Measurements from ENCODE around the gene ARV1.

ARV1 gene

DNA sequence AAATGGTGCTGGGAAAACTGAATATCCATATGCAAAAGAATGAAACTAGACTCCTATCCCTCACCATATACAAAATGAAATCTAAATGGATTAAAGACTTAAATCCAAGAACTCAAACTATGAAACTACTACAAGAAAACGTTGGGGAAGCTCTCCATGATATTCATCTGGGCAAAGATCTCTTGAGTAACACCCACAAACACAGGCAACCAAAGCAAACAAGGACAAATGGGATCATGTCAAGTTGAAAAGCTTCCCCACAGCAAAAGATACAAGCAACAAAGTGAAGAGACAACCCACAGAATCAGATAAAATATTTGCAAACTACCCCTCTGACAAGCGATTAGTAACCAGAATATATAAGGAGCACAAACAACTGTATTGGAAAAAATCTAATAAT lies 14.0 kb upstream of the ARV1 start:
- Mint-ChIP-seq H3K4me1 (ENCODE audit: low read depth) (peaks cover 46% of the 10 kb centered on the region), H3K27ac (no peak overlapping the region), H3K4me3 (no peak overlapping the region), H3K9me3 (no peaks in the 10 kb centered on the region), H3K27me3 (no peaks in the 10 kb centered on the region), H3K36me3 (ENCODE audit: low read depth) (peaks cover 24% of the 10 kb centered on the region)
- DNase-seq: no peak

DNA sequence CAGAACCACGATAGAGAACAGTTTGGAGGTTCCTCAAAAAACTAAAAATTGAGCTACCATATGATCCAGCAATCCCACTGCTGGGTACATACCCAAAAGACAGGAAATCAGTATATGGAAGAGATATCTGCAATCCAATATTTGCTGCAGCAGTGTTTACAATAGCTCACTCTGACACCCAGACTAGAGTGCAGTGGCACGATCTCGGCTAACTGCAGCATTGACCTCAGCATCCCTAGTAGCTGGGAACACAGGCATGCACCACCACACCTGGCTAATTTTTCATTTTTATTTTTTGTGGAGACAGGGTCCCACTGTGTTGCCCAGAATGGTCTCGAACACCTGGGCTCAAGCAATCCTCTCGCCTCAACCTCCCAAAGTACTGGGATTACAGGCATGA lies 13.4 kb upstream of the ARV1 start:
- Mint-ChIP-seq H3K36me3 (ENCODE audit: low read depth) (peaks cover 22% of the 10 kb centered on the region), H3K27ac (no peak overlapping the region), H3K9me3 (no peaks in the 10 kb centered on the region), H3K4me3 (no peak overlapping the region), H3K4me1 (ENCODE audit: low read depth) (peaks cover 48% of the 10 kb centered on the region), H3K27me3 (no peaks in the 10 kb centered on the region)
- no peak for DNase-seq

DNA sequence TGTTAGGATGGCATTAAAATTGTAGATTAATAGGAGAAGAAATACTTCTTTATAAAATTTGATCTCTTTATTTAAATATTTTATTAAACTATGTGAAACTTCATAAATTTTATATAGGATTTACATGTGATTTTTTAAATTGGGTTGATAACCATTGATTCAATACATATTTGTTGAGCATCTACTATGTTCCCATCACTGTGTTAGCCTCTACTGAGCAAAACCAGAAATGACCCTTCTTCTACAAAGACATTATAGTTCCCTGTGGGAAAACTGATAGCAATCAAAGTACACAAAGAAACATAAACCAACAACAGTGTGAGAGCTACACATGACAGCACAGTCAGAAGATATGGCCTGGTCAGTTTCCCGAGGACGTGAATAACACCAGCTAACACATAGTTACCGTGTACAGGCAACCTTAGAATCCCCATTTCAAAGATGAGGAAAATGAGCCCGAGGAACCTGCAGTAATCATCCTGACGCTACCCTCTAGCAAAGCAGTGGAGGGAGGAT lies 12.5 kb upstream of the ARV1 start:
- no peak for DNase-seq
- no peak overlapping the region for H3K4me3 Mint-ChIP-seq
- no peaks in the 10 kb centered on the region for H3K9me3 Mint-ChIP-seq
- peaks cover 13% of the 10 kb centered on the region for H3K36me3 Mint-ChIP-seq (ENCODE audit: low read depth)
- no peak overlapping the region for H3K27ac Mint-ChIP-seq
- peaks cover 42% of the 10 kb centered on the region for H3K4me1 Mint-ChIP-seq (ENCODE audit: low read depth)
- H3K27me3 Mint-ChIP-seq: no peaks in the 10 kb centered on the region

DNA sequence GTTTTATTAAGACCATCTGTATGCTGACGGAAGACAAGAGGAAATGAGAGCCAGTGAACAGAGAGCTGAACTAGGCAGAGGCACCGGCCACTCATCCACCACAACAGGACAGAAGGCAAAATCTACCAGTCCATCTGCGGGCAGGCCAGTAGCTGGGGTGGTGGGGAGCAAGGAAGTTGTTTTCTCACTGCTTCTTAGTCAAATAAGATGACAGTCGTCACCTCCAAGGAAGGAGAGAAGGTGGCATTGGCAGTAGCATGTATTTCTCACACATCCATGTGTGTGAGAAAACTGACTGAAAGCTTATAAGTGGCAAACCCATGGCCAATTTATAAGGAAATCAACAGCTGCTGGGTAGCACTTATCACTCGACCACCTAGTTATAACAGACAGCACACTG lies 8.5 kb upstream of the ARV1 start:
- no peak overlapping the region for H3K27ac Mint-ChIP-seq
- peaks cover 22% of the 10 kb centered on the region for H3K36me3 Mint-ChIP-seq (ENCODE audit: low read depth)
- no peaks in the 10 kb centered on the region for H3K9me3 Mint-ChIP-seq
- no peak overlapping the region for H3K4me3 Mint-ChIP-seq
- no peaks in the 10 kb centered on the region for H3K27me3 Mint-ChIP-seq
- peaks cover 50% of the 10 kb centered on the region for H3K4me1 Mint-ChIP-seq (ENCODE audit: low read depth)
- DNase-seq: no peak

DNA sequence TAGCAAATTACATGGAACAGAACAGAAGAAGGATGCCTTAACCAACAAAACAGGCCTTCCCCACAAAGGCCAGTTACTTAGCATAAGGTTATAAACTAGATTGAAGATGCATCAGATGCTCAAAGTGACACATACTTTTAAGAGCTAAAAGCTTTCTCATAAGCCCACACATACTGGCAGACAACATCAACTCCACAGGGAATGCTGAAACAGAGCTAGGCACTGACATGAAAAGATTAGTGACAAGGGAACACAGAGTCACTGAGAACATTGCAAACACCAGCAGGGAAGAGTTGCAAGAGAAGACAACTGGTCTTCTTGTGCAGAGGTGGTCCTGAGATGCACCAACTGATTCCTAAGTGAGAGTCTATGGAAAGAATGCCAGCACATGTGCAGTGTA lies 7.1 kb upstream of the ARV1 start:
- Mint-ChIP-seq H3K4me1 (ENCODE audit: low read depth) (peaks cover 60% of the 10 kb centered on the region), H3K27ac (no peak overlapping the region), H3K36me3 (ENCODE audit: low read depth) (peaks cover 35% of the 10 kb centered on the region), H3K27me3 (no peaks in the 10 kb centered on the region), H3K4me3 (no peak overlapping the region), H3K9me3 (no peaks in the 10 kb centered on the region)
- no peak for DNase-seq

DNA sequence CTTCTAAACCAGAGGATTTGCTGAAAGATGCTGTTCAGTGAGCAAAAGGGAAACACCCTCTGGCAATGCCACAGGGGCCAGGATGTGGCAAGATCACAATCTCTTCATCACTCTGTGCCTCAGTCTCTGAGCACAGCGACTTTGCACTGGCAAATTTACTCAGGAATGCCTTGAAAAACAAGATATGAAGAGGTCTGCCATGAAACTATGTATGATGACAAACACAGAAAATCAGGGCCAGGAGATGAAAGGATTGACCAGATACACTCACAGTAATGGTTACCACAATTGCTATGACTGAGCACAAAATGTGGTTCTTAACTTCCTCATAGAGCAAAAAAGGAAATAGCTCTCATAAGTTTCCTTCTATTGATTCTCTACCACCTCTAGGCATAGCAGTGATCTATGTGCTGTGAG lies 6.0 kb upstream of the ARV1 start:
- H3K27ac Mint-ChIP-seq: peak overlapping the region; percentile 86
- H3K4me3 Mint-ChIP-seq: no peak overlapping the region
- H3K27me3 Mint-ChIP-seq: no peaks in the 10 kb centered on the region
- peak; percentile 54 for DNase-seq
- no peaks in the 10 kb centered on the region for H3K9me3 Mint-ChIP-seq
- H3K4me1 Mint-ChIP-seq (ENCODE audit: low read depth): peaks cover 69% of the 10 kb centered on the region
- H3K36me3 Mint-ChIP-seq (ENCODE audit: low read depth): peaks cover 46% of the 10 kb centered on the region

DNA sequence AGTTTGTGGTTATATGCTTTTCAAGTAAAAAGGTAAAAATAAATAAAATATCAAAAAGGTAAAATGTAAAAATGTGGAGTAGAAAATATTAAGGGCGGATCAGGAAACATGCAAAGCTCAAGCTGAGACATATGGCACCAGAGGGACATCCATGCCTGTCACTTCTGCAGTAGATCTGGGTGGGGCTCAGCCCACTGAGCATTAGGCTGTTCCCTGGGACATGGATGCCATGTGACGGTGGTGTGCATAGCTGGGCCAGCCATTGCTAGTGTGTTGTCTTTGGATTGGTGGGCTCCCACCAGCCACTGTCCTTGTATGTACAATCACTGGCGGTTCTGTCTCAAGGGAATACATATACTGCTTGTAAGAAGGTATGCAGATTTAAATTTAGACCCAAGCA lies 3.3 kb upstream of the ARV1 start:
- no peak overlapping the region for H3K4me3 Mint-ChIP-seq
- H3K4me1 Mint-ChIP-seq (ENCODE audit: low read depth): peaks cover 56% of the 10 kb centered on the region
- DNase-seq: no peak
- H3K36me3 Mint-ChIP-seq (ENCODE audit: low read depth): peaks cover 40% of the 10 kb centered on the region
- no peaks in the 10 kb centered on the region for H3K27me3 Mint-ChIP-seq
- H3K27ac Mint-ChIP-seq: no peak overlapping the region
- H3K9me3 Mint-ChIP-seq: no peaks in the 10 kb centered on the region

DNA sequence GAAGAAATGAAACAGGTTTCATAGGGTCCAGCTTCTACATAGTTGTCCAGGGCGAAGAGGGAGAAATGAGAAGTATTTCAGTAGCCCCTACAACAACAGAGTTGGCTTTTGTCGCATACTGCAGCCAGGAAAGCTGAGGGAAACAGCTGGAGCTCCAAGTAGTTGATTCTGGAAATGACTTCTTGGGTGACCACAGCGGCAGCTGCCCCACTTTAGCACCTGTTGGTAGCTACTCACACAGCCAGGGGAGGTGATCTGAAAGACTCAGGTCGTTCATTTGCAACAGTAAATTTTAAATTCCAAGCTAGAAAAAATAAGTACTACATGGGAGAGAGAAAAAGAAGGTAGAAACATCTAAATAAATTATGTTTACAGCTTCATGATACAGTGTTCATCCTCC lies 2.5 kb upstream of the ARV1 start:
- Mint-ChIP-seq H3K4me1 (ENCODE audit: low read depth) (peaks cover 55% of the 10 kb centered on the region), H3K36me3 (ENCODE audit: low read depth) (peaks cover 40% of the 10 kb centered on the region), H3K27ac (peak overlapping the region; percentile 95), H3K9me3 (no peaks in the 10 kb centered on the region), H3K27me3 (no peaks in the 10 kb centered on the region), H3K4me3 (peak overlapping the region; percentile 92)
- no peak for DNase-seq

DNA sequence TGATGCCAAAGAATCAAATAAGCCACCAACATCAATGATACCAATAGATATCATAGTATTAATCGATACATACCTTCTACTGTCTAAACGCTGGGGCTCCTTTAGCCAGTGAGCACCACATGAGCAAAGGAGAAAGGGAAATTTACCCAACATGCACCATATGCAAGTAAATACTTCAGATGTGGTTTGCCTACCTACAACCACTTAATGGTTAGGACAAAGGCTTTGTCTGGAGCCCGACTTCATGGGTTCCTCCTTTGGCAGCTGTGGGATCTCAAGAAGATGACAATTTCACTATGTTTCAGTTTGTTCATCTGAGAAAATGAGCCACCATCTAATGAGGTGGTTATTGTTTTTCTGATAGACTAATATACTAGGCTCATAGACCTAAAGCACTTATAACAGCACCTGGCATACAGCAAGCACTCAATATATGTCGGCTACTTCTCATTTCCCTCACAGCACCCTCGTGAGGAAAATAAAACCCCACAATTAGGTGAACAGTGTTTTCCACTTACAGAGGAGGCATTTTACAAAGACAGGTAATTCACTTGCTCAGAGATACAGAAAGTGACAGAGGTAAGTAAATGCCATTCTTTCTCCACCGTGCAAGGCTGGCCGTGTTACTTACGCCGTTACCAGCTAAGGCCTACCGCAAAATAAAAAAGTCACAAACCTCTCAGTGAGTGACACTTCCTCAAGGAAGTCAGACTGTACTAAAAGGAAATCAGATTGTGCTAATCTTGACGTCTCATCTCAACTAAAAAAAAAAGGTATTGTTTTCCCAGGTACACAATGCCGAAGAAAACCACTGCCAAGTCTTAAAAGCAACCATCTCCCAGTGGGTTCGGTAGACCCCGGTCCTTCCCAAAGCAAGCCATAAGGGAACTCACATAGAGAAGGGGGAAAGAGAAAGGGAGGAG lies 1.8 kb upstream of the ARV1 start:
- Mint-ChIP-seq H3K4me1 (ENCODE audit: low read depth) (peaks cover 49% of the 10 kb centered on the region), H3K27ac (peak overlapping the region; percentile 95), H3K36me3 (ENCODE audit: low read depth) (peaks cover 40% of the 10 kb centered on the region), H3K27me3 (no peaks in the 10 kb centered on the region), H3K4me3 (peak overlapping the region; percentile 92), H3K9me3 (no peaks in the 10 kb centered on the region)
- no peak for DNase-seq

DNA sequence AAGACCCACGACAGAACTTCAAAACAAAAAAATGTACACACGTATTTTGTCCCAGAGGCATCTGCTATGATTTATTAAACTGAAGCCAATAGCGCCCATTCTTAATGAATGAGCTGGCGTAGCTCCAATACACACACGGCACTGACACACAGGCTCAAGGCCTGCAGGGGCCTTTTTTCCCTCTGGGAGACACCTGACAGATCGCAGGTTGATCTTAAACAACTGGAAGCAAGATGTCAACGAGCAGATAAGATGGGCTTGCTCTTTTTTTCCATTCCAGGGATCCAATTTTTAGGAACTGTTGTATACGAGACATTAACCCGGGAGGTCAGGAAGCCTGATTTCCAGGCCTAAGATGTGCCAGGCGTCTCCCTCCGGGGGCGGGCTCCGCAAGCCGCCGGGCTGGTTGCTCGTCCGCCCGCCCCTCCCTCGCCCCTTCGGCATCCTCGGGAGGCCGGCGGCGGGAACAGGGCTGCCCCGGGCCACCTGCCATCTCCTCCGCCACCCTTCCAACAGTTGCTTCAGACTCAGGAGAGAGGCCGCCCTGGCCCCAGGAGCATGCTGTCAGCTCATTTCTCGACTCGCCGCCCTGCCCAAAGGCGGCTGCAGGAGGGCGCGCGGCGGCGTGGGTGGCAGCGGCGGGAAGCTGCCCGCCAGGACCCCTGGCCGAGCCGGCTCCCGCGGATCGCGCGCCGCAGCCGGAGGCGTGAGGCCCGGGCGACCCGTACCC lies 968 bp upstream of the ARV1 start:
- peak overlapping the region; percentile 92 for H3K4me3 Mint-ChIP-seq
- DNase-seq: no peak
- H3K36me3 Mint-ChIP-seq (ENCODE audit: low read depth): peaks cover 40% of the 10 kb centered on the region
- H3K9me3 Mint-ChIP-seq: no peaks in the 10 kb centered on the region
- H3K27ac Mint-ChIP-seq: peak overlapping the region; percentile 95
- peaks cover 40% of the 10 kb centered on the region for H3K4me1 Mint-ChIP-seq (ENCODE audit: low read depth)
- H3K27me3 Mint-ChIP-seq: no peaks in the 10 kb centered on the region

DNA sequence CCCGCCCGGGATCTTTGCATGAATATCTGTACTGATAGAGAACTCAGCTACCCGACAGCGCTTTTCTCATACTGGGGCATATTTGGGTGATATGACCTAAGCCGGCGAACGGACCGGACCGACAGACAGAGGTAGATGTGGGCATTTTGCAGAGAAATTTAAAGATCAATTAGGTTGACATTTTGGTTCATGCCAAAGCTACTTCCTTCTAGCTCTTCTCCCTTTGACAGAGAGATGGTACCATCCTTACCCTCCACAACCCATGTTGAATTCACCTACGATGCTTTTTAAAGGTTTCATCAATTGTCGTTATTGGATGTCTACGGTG lies 459 bp downstream of the ARV1 start:
- no peaks in the 10 kb centered on the region for H3K9me3 Mint-ChIP-seq

DNA sequence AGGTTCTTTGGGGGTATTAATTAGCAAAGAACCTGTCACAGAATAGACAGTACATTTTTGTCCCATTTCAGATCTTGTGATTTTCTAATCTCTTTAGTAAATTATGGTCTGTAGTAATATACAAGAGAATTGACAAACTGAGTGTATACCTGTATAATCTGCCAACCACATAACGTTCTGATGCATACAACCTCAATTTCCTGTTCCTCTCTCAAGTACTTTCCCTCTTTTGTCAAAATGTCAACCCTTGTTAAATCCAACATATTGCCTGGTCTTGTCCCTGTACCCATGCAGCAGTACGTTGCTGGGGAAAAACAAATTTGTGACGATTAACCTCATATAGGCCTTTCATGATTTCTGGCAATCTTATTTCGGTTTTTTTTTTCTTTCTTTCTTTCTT lies 1.1 kb downstream of the ARV1 start:
- no peak overlapping the region for H3K27ac Mint-ChIP-seq

More for the DNA sequence above, 459 bp downstream of the ARV1 start:
- no peaks in the 10 kb centered on the region for H3K27me3 Mint-ChIP-seq
- H3K4me3 Mint-ChIP-seq: no peak overlapping the region
- no peak overlapping the region for H3K27ac Mint-ChIP-seq
- H3K36me3 Mint-ChIP-seq (ENCODE audit: low read depth): peaks cover 42% of the 10 kb centered on the region
- peaks cover 31% of the 10 kb centered on the region for H3K4me1 Mint-ChIP-seq (ENCODE audit: low read depth)
- no peak for DNase-seq

DNA sequence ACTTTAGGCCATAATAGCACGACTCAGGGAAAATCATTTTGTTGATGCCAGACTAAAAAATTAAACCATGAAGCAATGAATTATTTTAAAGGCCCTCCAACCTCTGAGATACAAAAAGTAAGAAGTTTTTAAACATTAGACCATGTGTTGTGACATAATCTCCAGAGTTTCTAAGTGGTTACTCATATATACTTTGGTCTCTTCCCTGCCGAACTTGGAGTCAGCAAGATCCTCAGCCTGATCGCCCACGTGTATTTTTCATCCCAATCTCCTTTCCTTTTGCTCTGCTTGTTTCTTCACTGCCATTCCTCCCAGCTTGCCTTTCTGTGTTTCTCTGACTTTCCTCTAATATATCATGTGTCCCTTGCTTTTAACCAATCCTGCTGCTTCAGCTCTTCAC lies 3.8 kb downstream of the ARV1 start:
- no peak for DNase-seq
- no peaks in the 10 kb centered on the region for H3K27me3 Mint-ChIP-seq
- no peak overlapping the region for H3K4me3 Mint-ChIP-seq
- H3K36me3 Mint-ChIP-seq (ENCODE audit: low read depth): peaks cover 43% of the 10 kb centered on the region
- H3K27ac Mint-ChIP-seq: no peak overlapping the region
- H3K4me1 Mint-ChIP-seq (ENCODE audit: low read depth): peaks cover 14% of the 10 kb centered on the region
- H3K9me3 Mint-ChIP-seq: no peaks in the 10 kb centered on the region

More for the DNA sequence above, 1.1 kb downstream of the ARV1 start:
- Mint-ChIP-seq H3K9me3 (no peaks in the 10 kb centered on the region), H3K27me3 (no peaks in the 10 kb centered on the region), H3K4me3 (no peak overlapping the region), H3K4me1 (ENCODE audit: low read depth) (peaks cover 29% of the 10 kb centered on the region), H3K36me3 (ENCODE audit: low read depth) (peaks cover 42% of the 10 kb centered on the region)
- DNase-seq: no peak

DNA sequence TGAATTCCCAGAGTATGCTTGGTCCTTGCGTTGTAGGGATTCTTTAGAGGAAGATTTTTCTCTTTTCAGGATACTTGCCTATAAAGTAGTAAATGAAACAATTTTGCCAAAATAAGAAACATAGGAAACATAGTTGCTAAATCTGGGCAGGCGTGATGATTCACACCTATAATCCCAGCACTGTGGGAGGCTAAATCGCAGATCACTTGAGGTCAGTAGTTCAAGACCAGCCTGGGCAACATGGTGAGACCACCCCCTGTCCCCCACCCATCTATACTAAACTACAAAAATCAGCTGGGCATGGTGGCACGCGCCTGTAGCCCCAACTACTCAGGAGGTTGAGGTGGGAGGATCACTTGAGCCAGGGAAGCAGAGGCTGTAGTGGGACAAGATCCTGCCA lies 4.9 kb downstream of the ARV1 start:
- peaks cover 44% of the 10 kb centered on the region for H3K36me3 Mint-ChIP-seq (ENCODE audit: low read depth)
- no peaks in the 10 kb centered on the region for H3K27me3 Mint-ChIP-seq
- H3K27ac Mint-ChIP-seq: no peak overlapping the region
- H3K4me1 Mint-ChIP-seq (ENCODE audit: low read depth): peaks cover 14% of the 10 kb centered on the region
- no peak for DNase-seq
- no peak overlapping the region for H3K4me3 Mint-ChIP-seq
- H3K9me3 Mint-ChIP-seq: no peaks in the 10 kb centered on the region

Measured in activated T-cell treated with anti-CD3 and anti-CD28 coated beads, Interleukin-2, amount 50 U/mL, for 24 hours (primary cell).